CD14-positive monocyte (primary cell): Measurements from ENCODE around the gene SLC39A1. TPM values are rescaled to one million over a fixed set of nuclear protein-coding genes. Genes with fewer than 3 reads are reported as not detected.

Experiments used
- DNase-seq, 3 donors: peaks; one replicate each; pipeline ENCODE4 v3.0.0-alpha.2; 2011 to 2022
- H2AFZ ChIP-seq: 2 replicates; pipeline ENCODE4 v1.6.0; 2012; ENCODE audit warnings: mild to moderate bottlenecking, low read depth, low read length, inconsistent platforms; ENCODE audit not compliant: insufficient read depth, poor library complexity, severe bottlenecking
- H3K27ac ChIP-seq, 2 donors: 1 replicate in 1 of 2; 2 replicates in 1 of 2; pipeline ENCODE4 v1.5.1; 2012 to 2013; ENCODE audit warnings: low read length in 2 of 2, control low read depth in 1 of 2, inconsistent platforms in 1 of 2, low read depth in 1 of 2, mild to moderate bottlenecking in 1 of 2
- H3K27me3 ChIP-seq, 2 donors: one replicate each; pipeline versions ENCODE4 v1.6.0 to v1.6.1; 2011 to 2013; ENCODE audit warnings: low read length in 2 of 2; ENCODE audit not compliant: control insufficient read depth in 2 of 2, insufficient read depth in 2 of 2
- H3K36me3 ChIP-seq, 2 donors: replicated peaks in 1 of 2; 1 replicate in 1 of 2; 2 replicates in 1 of 2; pipeline versions ENCODE4 v1.5.1 to v1.6.1; 2012 to 2013; ENCODE audit warnings: low read length in 2 of 2, control low read depth in 1 of 2, inconsistent platforms in 1 of 2, mild to moderate bottlenecking in 1 of 2; ENCODE audit not compliant: insufficient read depth in 2 of 2, control insufficient read depth in 1 of 2
- H3K4me1 ChIP-seq, 2 donors: 1 replicate in 1 of 2; 2 replicates in 1 of 2; pipeline versions ENCODE4 v1.5.1 to v1.6.1; 2012 to 2013; ENCODE audit warnings: low read length in 2 of 2, control low read depth in 1 of 2, inconsistent platforms in 1 of 2, mild to moderate bottlenecking in 1 of 2, moderate library complexity in 1 of 2; ENCODE audit not compliant: insufficient read depth in 2 of 2, control insufficient read depth in 1 of 2
- H3K4me2 ChIP-seq: replicated peaks from 2 replicates; pipeline ENCODE3; 2012; ENCODE audit warnings: low read length, moderate library complexity, mild to moderate bottlenecking; ENCODE audit not compliant: poor library complexity, severe bottlenecking; ENCODE audit errors: extremely low read depth
- H3K4me3 ChIP-seq, 3 experiments: fragments of 200-600 bp in 1 of 3; sonication (generic) in 1 of 3; replicated peaks in 1 of 3; 1 replicate in 2 of 3; 2 replicates in 1 of 3; pipeline ENCODE4 v1.5.1; 2011 to 2013; ENCODE audit warnings: low read length in 3 of 3, mild to moderate bottlenecking in 3 of 3, control low read depth in 2 of 3, low read depth in 2 of 3, inconsistent platforms in 1 of 3, moderate library complexity in 1 of 3
- H3K79me2 ChIP-seq: 2 replicates; pipeline ENCODE4 v1.6.0; 2012; ENCODE audit warnings: mild to moderate bottlenecking, control low read depth, inconsistent platforms, low read length, moderate library complexity; ENCODE audit not compliant: insufficient read depth
- H3K9ac ChIP-seq: 2 replicates; pipeline ENCODE4 v1.6.0; 2017; ENCODE audit warnings: low read length, mild to moderate bottlenecking; ENCODE audit not compliant: insufficient read depth, poor library complexity, severe bottlenecking
- H3K9me3 ChIP-seq, 2 donors: replicated peaks in 1 of 2; 1 replicate in 1 of 2; 2 replicates in 1 of 2; pipeline versions ENCODE4 v1.5.1 to v1.6.1; 2012 to 2013; ENCODE audit warnings: low read length in 2 of 2, control low read depth in 1 of 2; ENCODE audit not compliant: control insufficient read depth in 1 of 2, insufficient read depth in 1 of 2
- H4K20me1 ChIP-seq: 2 replicates; pipeline ENCODE4 v1.6.0; 2012; ENCODE audit warnings: mild to moderate bottlenecking, low read length, control low read depth, moderate library complexity; ENCODE audit not compliant: insufficient read depth
- H3K27ac Mint-ChIP-seq, 7 donors: one replicate each; pipeline ENCODE4 v1.8.0; 2020; ENCODE audit warnings: mild to moderate bottlenecking in 7 of 7, mixed read lengths in 7 of 7, moderate library complexity in 6 of 7, inconsistent platforms in 2 of 7
- H3K27me3 Mint-ChIP-seq, 3 donors: one replicate each; pipeline ENCODE4 v1.8.0; 2021 to 2022; ENCODE audit warnings: low read depth in 3 of 3, mild to moderate bottlenecking in 3 of 3, mixed read lengths in 3 of 3, moderate library complexity in 3 of 3, inconsistent platforms in 1 of 3
- H3K36me3 Mint-ChIP-seq, 2 donors: one replicate each; pipeline ENCODE4 v1.8.0; 2020; ENCODE audit warnings: mixed read lengths in 2 of 2, inconsistent platforms in 1 of 2, mild to moderate bottlenecking in 1 of 2
- H3K4me1 Mint-ChIP-seq: one replicate; pipeline ENCODE4 v1.8.0; 2020; ENCODE audit warnings: mild to moderate bottlenecking, mixed read lengths
- H3K4me3 Mint-ChIP-seq, 2 donors: one replicate each; pipeline ENCODE4 v1.8.0; 2020; ENCODE audit warnings: mild to moderate bottlenecking in 2 of 2, mixed read lengths in 2 of 2, moderate library complexity in 1 of 2
- H3K9me3 Mint-ChIP-seq, 7 donors: one replicate each; pipeline ENCODE4 v1.8.0; 2020 to 2022; ENCODE audit warnings: mixed read lengths in 7 of 7, mild to moderate bottlenecking in 6 of 7, moderate library complexity in 6 of 7, inconsistent platforms in 2 of 7
- WGBS: methylation state at CpG from one replicate; pipeline ENCODE4 v1.1.5; 2013; ENCODE audit warnings: missing lambda C conversion rate; ENCODE audit not compliant: insufficient coverage; 5-methylcytosine and 5-hydroxymethylcytosine counted together
- intact Hi-C, 2 donors: fragments of 100-400 bp; cut with micrococcal nuclease; formaldehyde crosslinking; loops; one replicate each; pipeline versions ENCODE4 v1.15.0 to v1.15.1; 2023
- polyA plus RNA-seq, 3 donors: library from polyadenylated mRNA; depleted of rRNA in 1 of 3; unstranded in 2 of 3; stranded (reverse) in 1 of 3; fragments of 300-500 nt in 2 of 3; fragments of >200 nt in 1 of 3; fragmentation: Illumina TruSeq in 2 of 3; gene quantifications; 1 replicate in 2 of 3; 2 replicates in 1 of 3; pipeline ENCODE4 v1.2.3, GENCODE V29; 2012 to 2021
- TF ChIP-seq, protein P1 (sequence below): fragments of 200-600 bp; IDR thresholded peaks from one replicate; pipeline ENCODE4 v1.8.0; 2022; ENCODE audit warnings: antibody characterized with exemption, mild to moderate bottlenecking

Gene SLC39A1
- polyA plus RNA-seq, 3 donors, result 37.6 to 83.1 (median 82.1) TPM

- TF ChIP-seq, protein P1, sequence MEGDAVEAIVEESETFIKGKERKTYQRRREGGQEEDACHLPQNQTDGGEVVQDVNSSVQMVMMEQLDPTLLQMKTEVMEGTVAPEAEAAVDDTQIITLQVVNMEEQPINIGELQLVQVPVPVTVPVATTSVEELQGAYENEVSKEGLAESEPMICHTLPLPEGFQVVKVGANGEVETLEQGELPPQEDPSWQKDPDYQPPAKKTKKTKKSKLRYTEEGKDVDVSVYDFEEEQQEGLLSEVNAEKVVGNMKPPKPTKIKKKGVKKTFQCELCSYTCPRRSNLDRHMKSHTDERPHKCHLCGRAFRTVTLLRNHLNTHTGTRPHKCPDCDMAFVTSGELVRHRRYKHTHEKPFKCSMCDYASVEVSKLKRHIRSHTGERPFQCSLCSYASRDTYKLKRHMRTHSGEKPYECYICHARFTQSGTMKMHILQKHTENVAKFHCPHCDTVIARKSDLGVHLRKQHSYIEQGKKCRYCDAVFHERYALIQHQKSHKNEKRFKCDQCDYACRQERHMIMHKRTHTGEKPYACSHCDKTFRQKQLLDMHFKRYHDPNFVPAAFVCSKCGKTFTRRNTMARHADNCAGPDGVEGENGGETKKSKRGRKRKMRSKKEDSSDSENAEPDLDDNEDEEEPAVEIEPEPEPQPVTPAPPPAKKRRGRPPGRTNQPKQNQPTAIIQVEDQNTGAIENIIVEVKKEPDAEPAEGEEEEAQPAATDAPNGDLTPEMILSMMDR, result no peak
- Mint-ChIP-seq H3K9me3 (peaks cover 0 to 1% (median 0%) of the 10 kb centered on the region in 7 donors), H3K27ac (peak overlapping the region in 6 of 7 donors; percentile 2 to 97 (median 92)), H3K4me3 (peak overlapping the region; percentile 99), H3K4me1 (peaks cover 42% of the 10 kb centered on the region), H3K27me3 (peaks cover 0 to 2% (median 0%) of the 10 kb centered on the region in 3 donors), H3K36me3 (peaks cover 23 to 29% of the 10 kb centered on the region in 2 donors)
- no peaks in the 10 kb centered on the region for H3K27me3 ChIP-seq
- peak overlapping the region; percentile 89 for H2AFZ ChIP-seq
- no peak overlapping the region for H3K9ac ChIP-seq
- intact Hi-C loops, result no loop called here
- H3K4me3 ChIP-seq, result peak overlapping the region; percentile 75 to 95 (median 77)
- peaks cover 23 to 26% of the 10 kb centered on the region in 2 donors for H3K36me3 ChIP-seq
- H3K27ac ChIP-seq, result peak overlapping the region in 1 of 2 donors; percentile 85
- no peaks in the 10 kb centered on the region for H3K9me3 ChIP-seq
- H3K79me2 ChIP-seq, result peaks cover 30% of the 10 kb centered on the region
- DNase-seq, result no peak
- peaks cover 6% of the 10 kb centered on the region for H4K20me1 ChIP-seq
- WGBS, result 69% methylated on average over 7 of the region's 9 CpGs
- H3K4me2 ChIP-seq, result peak overlapping the region; percentile 90
- H3K4me1 ChIP-seq, result peaks cover 26 to 38% of the 10 kb centered on the region in 2 donors
Measured at GRCh38 chr1:153978274-153978909, 15.1 kb upstream of the SLC39A1 start.

- Mint-ChIP-seq H3K27ac (peak within 1 kb of the TSS; percentile 90 to 97 (median 94)), H3K36me3 (peaks cover 25 to 33% of the 10 kb centered on the region in 2 donors), H3K9me3 (no peaks in the 10 kb centered on the region), H3K4me1 (peaks cover 50% of the 10 kb centered on the region), H3K4me3 (peak within 1 kb of the TSS; percentile 99), H3K27me3 (peaks cover 0 to 2% (median 0%) of the 10 kb centered on the region in 3 donors)
- peak within 1 kb of the TSS; percentile 89 for H2AFZ ChIP-seq
- no peaks in the 10 kb centered on the region for H3K27me3 ChIP-seq
- peaks cover 30% of the 10 kb centered on the region for H3K79me2 ChIP-seq
- peaks cover 26 to 43% of the 10 kb centered on the region in 2 donors for H3K4me1 ChIP-seq
- under 1% methylated on average over 68 of the region's 75 CpGs for WGBS
- H3K4me3 ChIP-seq, result peak within 1 kb of the TSS; percentile 75 to 95 (median 77)
- TF ChIP-seq, protein P1, result no peak
- H4K20me1 ChIP-seq, result peaks cover 6% of the 10 kb centered on the region
- peak within 1 kb of the TSS; percentile 53 to 85 for H3K27ac ChIP-seq
- H3K4me2 ChIP-seq, result peak within 1 kb of the TSS; percentile 90
- peaks cover 23 to 31% of the 10 kb centered on the region in 2 donors for H3K36me3 ChIP-seq
- H3K9me3 ChIP-seq, result no peaks in the 10 kb centered on the region
- peak within 1 kb of the TSS; percentile 83 for H3K9ac ChIP-seq
- intact Hi-C loops, result no loop called here
- peak; percentile 62 to 79 (median 72) for DNase-seq
Measured at GRCh38 chr1:153977250-153978240, 14.2 kb upstream of the SLC39A1 start, which contains the start of gene JTB. Gene JTB, minus strand, starts transcription at chr1:153977674. Its CDS starts 422 bp downstream, at chr1:153977252.
